Epithelial cell of esophagus (primary cell): ENCODE results near the gene ARL17B.
"Not testable (repeated sequence)": the region's sequence is repeated elsewhere in the genome, so short reads cannot be mapped to it uniquely, and the experiment has no call there.

Experiments used
- DNase-seq: peaks from one replicate; pipeline ENCODE4 v3.0.0; 2010; ENCODE audit warnings: low read depth
- H3K4me3 ChIP-seq: 2 replicates; pipeline ENCODE4 v1.5.1; 2011; ENCODE audit warnings: mild to moderate bottlenecking, low read length, control low read depth

ARL17B gene

GRCh38 chr17:46361755-46362154 is at the start of gene ARL17B:
Gene ARL17B (minus strand): TSS chr17:46361766. CDS start chr17:46358397, 3,369 bp downstream.
- DNase-seq, H3K4me3 ChIP-seq: not testable (repeated sequence)

GRCh38 chr17:46409864-46410263 is 48.3 kb upstream of the ARL17B start:
- DNase-seq, H3K4me3 ChIP-seq: not testable (repeated sequence)

GRCh38 chr17:46407155-46407554 is 45.6 kb upstream of the ARL17B start:
- H3K4me3 ChIP-seq, DNase-seq: not testable (repeated sequence)

GRCh38 chr17:46401033-46401787 is 39.6 kb upstream of the ARL17B start:
- H3K4me3 ChIP-seq, DNase-seq: not testable (repeated sequence)

- DNase-seq, H3K4me3 ChIP-seq: not testable (repeated sequence)
These were observed 39.0 kb upstream of the ARL17B start for GRCh38 chr17:46400543-46400942.

- not testable (repeated sequence) for DNase-seq, H3K4me3 ChIP-seq
These were observed 38.4 kb upstream of the ARL17B start for GRCh38 chr17:46399993-46400392.

- DNase-seq, H3K4me3 ChIP-seq: not testable (repeated sequence)
These were observed 34.7 kb upstream of the ARL17B start for GRCh38 chr17:46396292-46396691.

GRCh38 chr17:46393702-46394101 is 32.1 kb upstream of the ARL17B start:
- not testable (repeated sequence) for DNase-seq, H3K4me3 ChIP-seq

GRCh38 chr17:46385491-46385890 is 23.9 kb upstream of the ARL17B start:
- not testable (repeated sequence) for H3K4me3 ChIP-seq, DNase-seq

GRCh38 chr17:46383118-46383517 is 21.6 kb upstream of the ARL17B start:
- not testable (repeated sequence) for DNase-seq, H3K4me3 ChIP-seq

GRCh38 chr17:46373418-46373817 is 11.9 kb upstream of the ARL17B start:
- H3K4me3 ChIP-seq, DNase-seq: not testable (repeated sequence)

- DNase-seq, H3K4me3 ChIP-seq: not testable (repeated sequence)
These were observed 11.0 kb upstream of the ARL17B start for GRCh38 chr17:46372236-46373229.

- not testable (repeated sequence) for DNase-seq, H3K4me3 ChIP-seq
These were observed 6.0 kb upstream of the ARL17B start for GRCh38 chr17:46367520-46367919.

- not testable (repeated sequence) for DNase-seq, H3K4me3 ChIP-seq
These were observed 326 bp downstream of the ARL17B start for GRCh38 chr17:46361145-46361735.

GRCh38 chr17:46353856-46354255 is 7.7 kb downstream of the ARL17B start:
- DNase-seq: not testable (repeated sequence)

GRCh38 chr17:46349060-46349459 is 12.5 kb downstream of the ARL17B start:
- not testable (repeated sequence) for H3K4me3 ChIP-seq, DNase-seq

More at GRCh38 chr17:46353856-46354255, 7.7 kb downstream of the ARL17B start:
- H3K4me3 ChIP-seq: not testable (repeated sequence)

- DNase-seq, H3K4me3 ChIP-seq: not testable (repeated sequence)
These were observed 13.2 kb downstream of the ARL17B start for GRCh38 chr17:46348345-46348744.

- H3K4me3 ChIP-seq, DNase-seq: not testable (repeated sequence)
These were observed 19.4 kb downstream of the ARL17B start for GRCh38 chr17:46342131-46342530.

GRCh38 chr17:46341220-46341619 is 20.3 kb downstream of the ARL17B start:
- not testable (repeated sequence) for H3K4me3 ChIP-seq, DNase-seq
